PC-9 (cell line): ENCODE results near the gene MKI67.

Experiments used
- EZH2 ChIP-seq: fragments of 200-600 bp; sonication (generic); IDR thresholded peaks from 2 replicates; pipeline ENCODE4 v1.8.0; 2017; ENCODE audit warnings: antibody characterized with exemption, low read depth
- TF ChIP-seq, protein P1 (sequence below): fragments of 200-600 bp; sonication (generic); conservative IDR thresholded peaks from 2 replicates; pipeline ENCODE4 v1.6.1; 2017; ENCODE audit warnings: mixed run types, antibody characterized with exemption, mild to moderate bottlenecking, moderate library complexity

DNA sequence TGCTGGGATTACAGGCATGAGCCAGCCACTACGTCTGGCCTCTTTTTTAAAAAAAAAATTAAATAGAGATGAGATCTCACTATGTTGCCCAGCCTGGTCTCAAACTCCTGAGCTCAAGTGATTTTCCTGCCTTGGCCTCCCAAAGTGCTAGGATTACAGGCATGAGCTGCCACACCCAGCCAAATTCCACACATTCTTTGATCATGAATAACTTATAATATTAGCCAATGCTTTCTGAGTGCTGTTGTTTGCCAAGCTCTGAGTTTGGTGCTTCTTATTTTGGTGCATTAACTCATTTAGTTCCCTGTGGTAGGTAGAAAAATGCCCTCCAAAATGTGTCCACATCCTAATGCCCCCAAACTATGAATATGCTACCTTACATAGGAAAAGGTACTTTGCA is 47.2 kb upstream of the MKI67 start:
- TF ChIP-seq, protein P1, sequence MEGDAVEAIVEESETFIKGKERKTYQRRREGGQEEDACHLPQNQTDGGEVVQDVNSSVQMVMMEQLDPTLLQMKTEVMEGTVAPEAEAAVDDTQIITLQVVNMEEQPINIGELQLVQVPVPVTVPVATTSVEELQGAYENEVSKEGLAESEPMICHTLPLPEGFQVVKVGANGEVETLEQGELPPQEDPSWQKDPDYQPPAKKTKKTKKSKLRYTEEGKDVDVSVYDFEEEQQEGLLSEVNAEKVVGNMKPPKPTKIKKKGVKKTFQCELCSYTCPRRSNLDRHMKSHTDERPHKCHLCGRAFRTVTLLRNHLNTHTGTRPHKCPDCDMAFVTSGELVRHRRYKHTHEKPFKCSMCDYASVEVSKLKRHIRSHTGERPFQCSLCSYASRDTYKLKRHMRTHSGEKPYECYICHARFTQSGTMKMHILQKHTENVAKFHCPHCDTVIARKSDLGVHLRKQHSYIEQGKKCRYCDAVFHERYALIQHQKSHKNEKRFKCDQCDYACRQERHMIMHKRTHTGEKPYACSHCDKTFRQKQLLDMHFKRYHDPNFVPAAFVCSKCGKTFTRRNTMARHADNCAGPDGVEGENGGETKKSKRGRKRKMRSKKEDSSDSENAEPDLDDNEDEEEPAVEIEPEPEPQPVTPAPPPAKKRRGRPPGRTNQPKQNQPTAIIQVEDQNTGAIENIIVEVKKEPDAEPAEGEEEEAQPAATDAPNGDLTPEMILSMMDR = no peak
- TF ChIP-seq EZH2 = no peak
